ENCODE results near the gene PLEKHM2.

Gene PLEKHM2

GRCh38 chr1:15724949-15725880 lies 41.1 kb downstream of the PLEKHM2 start:
- Histone ChIP-seq H4K91ac (ENCODE audit: low read depth, low read length, poor library complexity) (no peak overlapping the region), H2BK120ac (ENCODE audit: low read depth, low read length) (no peak overlapping the region), H3K23ac (ENCODE audit: low read depth, low read length, poor library complexity) (peak overlapping the region; percentile 43), H3K4me2 (ENCODE audit: insufficient read depth, low read length, poor library complexity, severe bottlenecking) (no peak overlapping the region), H3K27me3 (ENCODE audit: control insufficient read depth in 3 of 3, insufficient read depth in 3 of 3, low read depth in 1 of 3, low read length in 3 of 3) (no peaks in the 10 kb centered on the region), H2AFZ (ENCODE audit: low read length) (no peak overlapping the region), H3K36me3 (replicated peaks in 1 of 2; ENCODE audit: control insufficient read depth in 2 of 2, insufficient read depth in 2 of 2, low read length in 2 of 2) (peaks cover 54 to 84% of the 10 kb centered on the region in 2 donors), H3K4me3 (ENCODE audit: low read length in 2 of 2) (no peak overlapping the region), H3K18ac (ENCODE audit: low read length) (no peak overlapping the region), H2BK5ac (ENCODE audit: low read length) (no peak overlapping the region), H2BK15ac (ENCODE audit: low read length) (no peak overlapping the region), H3K4ac (ENCODE audit: low read length) (no peak overlapping the region), H2BK12ac (ENCODE audit: low read length) (no peak overlapping the region), H3K79me1 (ENCODE audit: low read depth, low read length) (peaks cover 5% of the 10 kb centered on the region), H3K14ac (ENCODE audit: low read length) (no peak overlapping the region), H2AK5ac (ENCODE audit: low read depth, low read length) (no peak overlapping the region), H3K9ac (ENCODE audit: low read depth, low read length, poor library complexity) (no peak overlapping the region), H3K27ac (replicated peaks; ENCODE audit: low read length) (no peak overlapping the region), H3K9me3 (replicated peaks in 1 of 2; ENCODE audit: control insufficient read depth in 2 of 2, insufficient read depth in 1 of 2, low read depth in 1 of 2, low read length in 2 of 2) (no peaks in the 10 kb centered on the region), H3K4me1 (ENCODE audit: control insufficient read depth in 2 of 2, insufficient read depth in 1 of 2, low read depth in 1 of 2, low read length in 2 of 2) (no peaks in the 10 kb centered on the region), H4K8ac (ENCODE audit: low read depth, low read length) (no peak overlapping the region)
- no CpG with 5 or more reads among the region's 26 CpGs for WGBS, 2 donors (ENCODE audit: extremely low coverage in 2 of 2, insufficient read length in 2 of 2, insufficient replicate concordance in 1 of 2)
- DNase-seq (ENCODE audit: low spot score) = no peak

GRCh38 chr1:15726508-15726907 lies 42.4 kb downstream of the PLEKHM2 start:
- Histone ChIP-seq H2BK5ac (ENCODE audit: low read length) (no peak overlapping the region), H3K9ac (ENCODE audit: low read depth, low read length, poor library complexity) (no peak overlapping the region), H2BK120ac (ENCODE audit: low read depth, low read length) (no peak overlapping the region), H3K14ac (ENCODE audit: low read length) (peak overlapping the region; percentile 71), H3K27ac (replicated peaks; ENCODE audit: low read length) (no peak overlapping the region), H3K79me1 (ENCODE audit: low read depth, low read length) (peaks cover 2% of the 10 kb centered on the region), H3K4ac (ENCODE audit: low read length) (no peak overlapping the region), H3K4me3 (ENCODE audit: low read length in 2 of 2) (no peak overlapping the region), H3K27me3 (ENCODE audit: control insufficient read depth in 3 of 3, insufficient read depth in 3 of 3, low read depth in 1 of 3, low read length in 3 of 3) (no peaks in the 10 kb centered on the region), H2BK12ac (ENCODE audit: low read length) (no peak overlapping the region), H3K18ac (ENCODE audit: low read length) (no peak overlapping the region), H2BK15ac (ENCODE audit: low read length) (no peak overlapping the region), H3K9me3 (replicated peaks in 1 of 2; ENCODE audit: control insufficient read depth in 2 of 2, insufficient read depth in 1 of 2, low read depth in 1 of 2, low read length in 2 of 2) (no peaks in the 10 kb centered on the region), H3K4me1 (ENCODE audit: control insufficient read depth in 2 of 2, insufficient read depth in 1 of 2, low read depth in 1 of 2, low read length in 2 of 2) (no peaks in the 10 kb centered on the region), H3K23ac (ENCODE audit: low read depth, low read length, poor library complexity) (no peak overlapping the region), H4K91ac (ENCODE audit: low read depth, low read length, poor library complexity) (no peak overlapping the region), H2AFZ (ENCODE audit: low read length) (no peak overlapping the region), H4K8ac (ENCODE audit: low read depth, low read length) (no peak overlapping the region), H3K36me3 (replicated peaks in 1 of 2; ENCODE audit: control insufficient read depth in 2 of 2, insufficient read depth in 2 of 2, low read length in 2 of 2) (peaks cover 58 to 87% of the 10 kb centered on the region in 2 donors), H3K4me2 (ENCODE audit: insufficient read depth, low read length, poor library complexity, severe bottlenecking) (no peak overlapping the region), H2AK5ac (ENCODE audit: low read depth, low read length) (no peak overlapping the region)
- no peak for DNase-seq (ENCODE audit: low spot score)
- no CpG with 5 or more reads among the region's 9 CpGs for WGBS, 2 donors (ENCODE audit: extremely low coverage in 2 of 2, insufficient read length in 2 of 2, insufficient replicate concordance in 1 of 2)

- Histone ChIP-seq H3K9ac (ENCODE audit: low read depth, low read length, poor library complexity) (peak overlapping the region; percentile 44), H3K9me3 (replicated peaks in 1 of 2; ENCODE audit: control insufficient read depth in 2 of 2, insufficient read depth in 1 of 2, low read depth in 1 of 2, low read length in 2 of 2) (no peaks in the 10 kb centered on the region), H4K8ac (ENCODE audit: low read depth, low read length) (no peak overlapping the region), H2AFZ (ENCODE audit: low read length) (no peak overlapping the region), H2AK5ac (ENCODE audit: low read depth, low read length) (no peak overlapping the region), H3K27me3 (ENCODE audit: control insufficient read depth in 3 of 3, insufficient read depth in 3 of 3, low read depth in 1 of 3, low read length in 3 of 3) (no peaks in the 10 kb centered on the region), H3K23ac (ENCODE audit: low read depth, low read length, poor library complexity) (peak overlapping the region; percentile 43), H2BK120ac (ENCODE audit: low read depth, low read length) (no peak overlapping the region), H3K27ac (replicated peaks; ENCODE audit: low read length) (no peak overlapping the region), H3K4ac (ENCODE audit: low read length) (no peak overlapping the region), H3K18ac (ENCODE audit: low read length) (no peak overlapping the region), H3K79me1 (ENCODE audit: low read depth, low read length) (peaks cover 2% of the 10 kb centered on the region), H2BK15ac (ENCODE audit: low read length) (no peak overlapping the region), H3K4me3 (ENCODE audit: low read length in 2 of 2) (peak overlapping the region in 1 of 2 donors; percentile 9), H3K4me2 (ENCODE audit: insufficient read depth, low read length, poor library complexity, severe bottlenecking) (no peak overlapping the region), H2BK12ac (ENCODE audit: low read length) (no peak overlapping the region), H3K4me1 (ENCODE audit: control insufficient read depth in 2 of 2, insufficient read depth in 1 of 2, low read depth in 1 of 2, low read length in 2 of 2) (no peaks in the 10 kb centered on the region), H2BK5ac (ENCODE audit: low read length) (no peak overlapping the region), H3K14ac (ENCODE audit: low read length) (no peak overlapping the region), H3K36me3 (replicated peaks in 1 of 2; ENCODE audit: control insufficient read depth in 2 of 2, insufficient read depth in 2 of 2, low read length in 2 of 2) (peaks cover 61 to 87% of the 10 kb centered on the region in 2 donors), H4K91ac (ENCODE audit: low read depth, low read length, poor library complexity) (no peak overlapping the region)
- DNase-seq (ENCODE audit: low spot score) = no peak
- no CpG with 5 or more reads among the region's 21 CpGs for WGBS, 2 donors (ENCODE audit: extremely low coverage in 2 of 2, insufficient read length in 2 of 2, insufficient replicate concordance in 1 of 2)
Observed at GRCh38 chr1:15727021-15727420, 42.9 kb downstream of the PLEKHM2 start.

GRCh38 chr1:15727424-15727823 lies 43.3 kb downstream of the PLEKHM2 start:
- Histone ChIP-seq H3K9ac (ENCODE audit: low read depth, low read length, poor library complexity) (no peak overlapping the region), H2BK15ac (ENCODE audit: low read length) (no peak overlapping the region), H4K8ac (ENCODE audit: low read depth, low read length) (no peak overlapping the region), H3K4me2 (ENCODE audit: insufficient read depth, low read length, poor library complexity, severe bottlenecking) (no peak overlapping the region), H3K4me1 (ENCODE audit: control insufficient read depth in 2 of 2, insufficient read depth in 1 of 2, low read depth in 1 of 2, low read length in 2 of 2) (no peaks in the 10 kb centered on the region), H3K18ac (ENCODE audit: low read length) (no peak overlapping the region), H3K27ac (replicated peaks; ENCODE audit: low read length) (no peak overlapping the region), H2BK12ac (ENCODE audit: low read length) (no peak overlapping the region), H3K4ac (ENCODE audit: low read length) (no peak overlapping the region), H3K36me3 (replicated peaks in 1 of 2; ENCODE audit: control insufficient read depth in 2 of 2, insufficient read depth in 2 of 2, low read length in 2 of 2) (peaks cover 63 to 89% of the 10 kb centered on the region in 2 donors), H3K27me3 (ENCODE audit: control insufficient read depth in 3 of 3, insufficient read depth in 3 of 3, low read depth in 1 of 3, low read length in 3 of 3) (no peaks in the 10 kb centered on the region), H2AFZ (ENCODE audit: low read length) (no peak overlapping the region), H3K23ac (ENCODE audit: low read depth, low read length, poor library complexity) (peak overlapping the region; percentile 57), H2BK5ac (ENCODE audit: low read length) (no peak overlapping the region), H2AK5ac (ENCODE audit: low read depth, low read length) (no peak overlapping the region), H3K4me3 (ENCODE audit: low read length in 2 of 2) (no peak overlapping the region), H3K14ac (ENCODE audit: low read length) (no peak overlapping the region), H3K79me1 (ENCODE audit: low read depth, low read length) (peaks cover 2% of the 10 kb centered on the region), H3K9me3 (replicated peaks in 1 of 2; ENCODE audit: control insufficient read depth in 2 of 2, insufficient read depth in 1 of 2, low read depth in 1 of 2, low read length in 2 of 2) (no peaks in the 10 kb centered on the region), H2BK120ac (ENCODE audit: low read depth, low read length) (no peak overlapping the region), H4K91ac (ENCODE audit: low read depth, low read length, poor library complexity) (no peak overlapping the region)
- no peak for DNase-seq (ENCODE audit: low spot score)
- WGBS, 2 donors (ENCODE audit: extremely low coverage in 2 of 2, insufficient read length in 2 of 2, insufficient replicate concordance in 1 of 2) = no CpG with 5 or more reads among the region's 13 CpGs
